Measurements from ENCODE around the gene NUDT9.

NUDT9 gene

DNA sequence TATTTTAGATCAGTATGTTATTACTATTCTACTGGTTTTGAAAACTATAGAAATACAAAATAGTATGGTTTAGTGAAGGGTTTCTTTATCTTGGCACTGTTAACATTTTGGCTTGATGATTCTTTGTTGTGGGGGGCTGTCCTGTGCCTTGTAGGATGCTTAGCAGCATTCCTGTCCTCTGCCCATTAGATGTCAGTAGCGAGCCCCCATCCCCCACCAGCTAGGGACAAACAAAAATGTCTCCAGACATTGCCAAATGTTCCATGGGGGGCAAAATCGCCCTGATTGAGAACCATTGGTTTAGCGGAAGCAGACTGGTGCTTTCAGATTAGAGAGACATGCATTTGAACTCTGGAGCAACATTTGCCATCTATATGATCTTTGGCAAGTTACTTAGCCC, 83.5 kb downstream of the NUDT9 start:
- in situ Hi-C loops (cut with HindIII; ENCODE audit: low sequenced_read_pairs), result no loop called here

DNA sequence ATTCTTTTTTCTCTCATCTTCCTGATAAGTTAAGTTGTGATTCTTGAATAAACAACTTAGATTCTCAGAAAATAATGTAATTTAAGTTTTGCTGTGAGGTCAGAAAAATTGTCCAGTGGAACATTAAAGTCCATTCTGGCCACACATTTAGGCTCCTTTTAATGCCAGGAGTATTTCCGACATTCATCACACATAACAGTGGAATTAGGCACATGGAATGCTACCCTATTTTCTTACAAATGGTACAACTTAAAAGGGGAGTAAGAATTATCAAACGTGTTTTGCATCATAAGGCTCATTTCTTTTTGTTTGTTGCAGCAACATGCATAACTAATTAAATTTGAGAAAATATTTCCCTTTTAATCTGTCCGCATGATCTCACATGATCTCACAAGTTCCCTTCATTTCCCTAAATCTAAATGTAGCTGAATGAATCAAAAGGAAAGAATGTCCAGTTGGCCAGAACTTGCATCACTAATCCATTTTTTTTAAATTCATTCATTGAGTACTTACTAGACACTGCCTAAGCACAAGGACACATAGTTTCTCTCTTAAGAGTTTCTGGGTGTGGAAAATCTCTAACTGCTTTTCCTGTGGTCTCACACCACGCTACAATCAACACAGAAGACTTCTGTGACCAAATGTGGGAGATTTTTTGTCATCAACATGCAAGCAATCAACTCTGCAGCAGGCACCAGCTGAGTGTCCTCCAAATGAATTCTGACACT, 84.8 kb downstream of the NUDT9 start:
- in situ Hi-C loops (cut with HindIII; ENCODE audit: low sequenced_read_pairs), result no loop called here

All from DLD1 (cell line).